ENCODE data around the gene HAUS3. TPM values are rescaled to one million over a fixed set of nuclear protein-coding genes. Genes with fewer than 3 reads are reported as not detected.

The HAUS3 gene
- total and polyA plus RNA-seq, 2 experiments from 2014 or later, result 21.4 to 36.0 TPM

- TF ChIP-seq ZNF462 (CRISPR knock-in tag; IDR thresholded peaks at IDR 0.05), result no peak
These were observed 43.2 kb upstream of the HAUS3 start (continued) for GRCh38 chr4:2284934-2285612.

- H3K9me3 Mint-ChIP-seq, result no peaks in the 10 kb centered on the region
- H3K36me3 Mint-ChIP-seq (ENCODE audit: low read depth), result no peaks in the 10 kb centered on the region; the same call in 2 of the 3 replicates
- H3K27me3 ChIP-seq (ENCODE audit: insufficient read depth), result no peaks in the 10 kb centered on the region
- no peak overlapping the region for H3K27ac ChIP-seq (ENCODE audit: low read depth)
- no peaks in the 10 kb centered on the region for H3K36me3 ChIP-seq (ENCODE audit: insufficient read depth)
- ATAC-seq, result no peak
- no peak overlapping the region for H2AFZ ChIP-seq
- no peak overlapping the region for H3K4me3 ChIP-seq
- H3K79me2 ChIP-seq (replicated peaks; ENCODE audit: insufficient read depth), result no peaks in the 10 kb centered on the region
- H3K4me1 Mint-ChIP-seq, result peaks cover 9% of the 10 kb centered on the region
- H3K4me2 ChIP-seq, result no peak overlapping the region
- H3F3A ChIP-seq (replicated peaks; ENCODE audit: low read depth), result no peaks in the 10 kb centered on the region
- no peaks in the 10 kb centered on the region for H4K20me1 ChIP-seq (replicated peaks; ENCODE audit: insufficient read depth)
- H3K9me2 ChIP-seq (ENCODE audit: insufficient read depth), result no peaks in the 10 kb centered on the region
- DNase-seq (ENCODE audit: low spot score), result no peak
- no peak overlapping the region for H3K4me3 Mint-ChIP-seq
- no peaks in the 10 kb centered on the region for H3K4me1 ChIP-seq (ENCODE audit: insufficient read depth)
- no peak overlapping the region for H3K27ac Mint-ChIP-seq
- H3K27me3 Mint-ChIP-seq (ENCODE audit: insufficient read depth, low read depth, poor library complexity), result peaks cover 15% of the 10 kb centered on the region
- no peak for TF ChIP-seq STAT1 (IDR thresholded peaks at IDR 0.05; ENCODE audit: unreplicated experiment)
- TF ChIP-seq ZNF462 (CRISPR knock-in tag; IDR thresholded peaks at IDR 0.05), result no peak
- TF ChIP-seq ZNF331 (CRISPR knock-in tag; IDR thresholded peaks at IDR 0.05; ENCODE audit: low read depth), result no peak
- no peak for TF ChIP-seq POLR2AphosphoS5 (IDR thresholded peaks at IDR 0.05; ENCODE audit: low read depth)
- TF ChIP-seq, protein P1, sequence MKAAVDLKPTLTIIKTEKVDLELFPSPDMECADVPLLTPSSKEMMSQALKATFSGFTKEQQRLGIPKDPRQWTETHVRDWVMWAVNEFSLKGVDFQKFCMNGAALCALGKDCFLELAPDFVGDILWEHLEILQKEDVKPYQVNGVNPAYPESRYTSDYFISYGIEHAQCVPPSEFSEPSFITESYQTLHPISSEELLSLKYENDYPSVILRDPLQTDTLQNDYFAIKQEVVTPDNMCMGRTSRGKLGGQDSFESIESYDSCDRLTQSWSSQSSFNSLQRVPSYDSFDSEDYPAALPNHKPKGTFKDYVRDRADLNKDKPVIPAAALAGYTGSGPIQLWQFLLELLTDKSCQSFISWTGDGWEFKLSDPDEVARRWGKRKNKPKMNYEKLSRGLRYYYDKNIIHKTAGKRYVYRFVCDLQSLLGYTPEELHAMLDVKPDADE (IDR thresholded peaks at IDR 0.05), result no peak
These were observed 42.4 kb upstream of the HAUS3 start for GRCh38 chr4:2284161-2284933.
